ENCODE measurements around the gene SLC4A7. TPM values are rescaled to one million over a fixed set of nuclear protein-coding genes. Genes with fewer than 3 reads are reported as not detected.

The SLC4A7 gene
- total RNA-seq, 1 donor = 165 TPM

GRCh38 chr3:27326629-27327545, 157.3 kb downstream of the SLC4A7 start:
- DNase-seq (ENCODE audit: low read depth) = peak; percentile 93
- no peak for TF ChIP-seq CTCF (IDR thresholded peaks at IDR 0.05; ENCODE audit: insufficient read depth, low read length)
- H3K4me3 ChIP-seq (ENCODE audit: low read depth, low read length) = no peak overlapping the region

- no peak for TF ChIP-seq CTCF (IDR thresholded peaks at IDR 0.05; ENCODE audit: insufficient read depth, low read length)
- H3K4me3 ChIP-seq (ENCODE audit: low read depth, low read length) = no peak overlapping the region
- no peak for DNase-seq (ENCODE audit: low read depth)
Observed at GRCh38 chr3:27326202-27326601, 158.0 kb downstream of the SLC4A7 start.

GRCh38 chr3:27325419-27325818, 158.8 kb downstream of the SLC4A7 start:
- H3K4me3 ChIP-seq (ENCODE audit: low read depth, low read length) = no peak overlapping the region
- no peak for DNase-seq (ENCODE audit: low read depth)
- TF ChIP-seq CTCF (IDR thresholded peaks at IDR 0.05; ENCODE audit: insufficient read depth, low read length) = no peak

- DNase-seq (ENCODE audit: low read depth) = no peak
- H3K4me3 ChIP-seq (ENCODE audit: low read depth, low read length) = no peak overlapping the region
- TF ChIP-seq CTCF (IDR thresholded peaks at IDR 0.05; ENCODE audit: insufficient read depth, low read length) = no peak
Observed at GRCh38 chr3:27324686-27325085, 159.5 kb downstream of the SLC4A7 start.

- DNase-seq (ENCODE audit: low read depth) = no peak
- no peak overlapping the region for H3K4me3 ChIP-seq (ENCODE audit: low read depth, low read length)
- no peak for TF ChIP-seq CTCF (IDR thresholded peaks at IDR 0.05; ENCODE audit: insufficient read depth, low read length)
Observed at GRCh38 chr3:27323087-27323570, 161.1 kb downstream of the SLC4A7 start.

Small RNAs within 50 kb of the gene (small RNA-seq; reads per million reads assigned to genes)
- gene AC137675.1 = not detected
- gene RNU1-96P = not detected

Other genes starting within 250 kb of the SLC4A7 start
- 13.1 and 27.1 TPM in 2 replicates for gene NEK10, start 115.0 kb downstream of the SLC4A7 start, total RNA-seq (ENCODE audit: low replicate concordance)
- 0.18 TPM in 1 of 2 replicates, not detected in the other for gene EOMES, start 237.9 kb upstream of the SLC4A7 start, total RNA-seq (ENCODE audit: low replicate concordance)

All from fibroblast of the aortic adventitia (primary cell).